Fibroblast of peridontal ligament (primary cell): Measurements from ENCODE around the gene PIK3IP1.
"Not testable (repeated sequence)": the region's sequence is repeated elsewhere in the genome, so short reads cannot be mapped to it uniquely, and the experiment has no call there.

Experiments used
- DNase-seq: peaks from one replicate; pipeline ENCODE4 v3.0.0-alpha.2; 2010; ENCODE audit errors: extremely low read depth

The PIK3IP1 gene

GRCh38 chr22:31292236-31292989 lies at the start of gene PIK3IP1:
PIK3IP1 (minus strand) TSS chr22:31292488; CDS start chr22:31292344, 144 bp downstream.
- peak; percentile 85 for DNase-seq

GRCh38 chr22:31341386-31342088 lies 49.2 kb upstream of the PIK3IP1 start:
- no peak for DNase-seq

GRCh38 chr22:31340765-31341247 lies 48.5 kb upstream of the PIK3IP1 start:
- no peak for DNase-seq

- no peak for DNase-seq
Measured at GRCh38 chr22:31340360-31340759, 48.1 kb upstream of the PIK3IP1 start.

- no peak for DNase-seq
Measured at GRCh38 chr22:31339148-31339832, 47.0 kb upstream of the PIK3IP1 start.

GRCh38 chr22:31337178-31337577 lies 44.9 kb upstream of the PIK3IP1 start:
- no peak for DNase-seq

GRCh38 chr22:31334329-31334728 lies 42.0 kb upstream of the PIK3IP1 start:
- no peak for DNase-seq

GRCh38 chr22:31333641-31334040 lies 41.4 kb upstream of the PIK3IP1 start:
- no peak for DNase-seq

GRCh38 chr22:31332886-31333285 lies 40.6 kb upstream of the PIK3IP1 start:
- DNase-seq, result no peak

- no peak for DNase-seq
Measured at GRCh38 chr22:31332010-31332409, 39.7 kb upstream of the PIK3IP1 start.

GRCh38 chr22:31329453-31330215 lies 37.3 kb upstream of the PIK3IP1 start:
- DNase-seq, result no peak

GRCh38 chr22:31329029-31329428 lies 36.7 kb upstream of the PIK3IP1 start:
- no peak for DNase-seq

GRCh38 chr22:31328544-31328960 lies 36.3 kb upstream of the PIK3IP1 start:
- DNase-seq, result no peak

- DNase-seq, result no peak
Measured at GRCh38 chr22:31327806-31328543, 35.7 kb upstream of the PIK3IP1 start.

GRCh38 chr22:31326877-31327276 lies 34.6 kb upstream of the PIK3IP1 start:
- no peak for DNase-seq

GRCh38 chr22:31323578-31324550 lies 31.6 kb upstream of the PIK3IP1 start:
- no peak for DNase-seq

GRCh38 chr22:31321421-31321820 lies 29.1 kb upstream of the PIK3IP1 start:
- no peak for DNase-seq

GRCh38 chr22:31314220-31314619 lies 21.9 kb upstream of the PIK3IP1 start:
- DNase-seq, result not testable (repeated sequence)

- DNase-seq, result peak; percentile 80
Measured at GRCh38 chr22:31313366-31314147, 21.3 kb upstream of the PIK3IP1 start.
